ENCODE results near the gene THSD7B. TPM values are rescaled to one million over a fixed set of nuclear protein-coding genes. Genes with fewer than 3 reads are reported as not detected.

THSD7B gene
- total RNA-seq, 1 donor: under 0.01 TPM

DNA sequence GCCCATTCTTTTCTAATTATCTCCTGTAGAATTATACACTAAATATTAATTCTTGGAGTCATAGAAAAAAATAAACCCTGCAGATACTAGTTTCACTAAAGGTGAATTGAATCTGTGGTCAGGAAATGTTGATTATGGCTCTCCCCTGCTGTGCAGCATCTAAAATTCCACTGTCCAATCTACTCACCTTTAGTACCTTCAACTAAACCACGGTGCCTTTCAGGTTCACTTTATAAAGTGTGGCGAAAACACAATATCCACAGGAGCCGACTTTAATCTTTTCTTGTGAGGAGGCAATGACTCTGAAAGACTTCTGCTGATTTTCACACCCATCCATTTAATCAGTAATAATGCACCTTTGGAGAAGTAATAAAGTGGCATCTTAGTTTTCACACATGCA is 402.3 kb downstream of the THSD7B start:
- TF ChIP-seq CTCF (IDR thresholded peaks at IDR 0.05; ENCODE audit: extremely low read depth, low read depth, low read length): no peak
- H3K79me2 ChIP-seq (ENCODE audit: insufficient read depth, low read length): no peaks in the 10 kb centered on the region
- no peak overlapping the region for H3K27ac ChIP-seq (ENCODE audit: low read depth, low read length)
- H2AFZ ChIP-seq (ENCODE audit: low read length): no peak overlapping the region
- DNase-seq (ENCODE audit: insufficient read length, low spot score, missing footprints): no peak
- H3K36me3 ChIP-seq (ENCODE audit: insufficient read depth, low read length): no peaks in the 10 kb centered on the region
- no peaks in the 10 kb centered on the region for H4K20me1 ChIP-seq (ENCODE audit: insufficient read depth, low read length)
- peaks cover 8% of the 10 kb centered on the region for H3K4me1 ChIP-seq (ENCODE audit: insufficient read depth, low read length)
- no peak overlapping the region for H3K4me3 ChIP-seq (ENCODE audit: insufficient read depth, low read length)
- no peaks in the 10 kb centered on the region for H3K9me3 ChIP-seq (ENCODE audit: low read depth, low read length)
- H3K4me2 ChIP-seq (ENCODE audit: insufficient read depth, low read length): no peak overlapping the region
- no peaks in the 10 kb centered on the region for H3K27me3 ChIP-seq (ENCODE audit: insufficient read depth, low read length)

DNA sequence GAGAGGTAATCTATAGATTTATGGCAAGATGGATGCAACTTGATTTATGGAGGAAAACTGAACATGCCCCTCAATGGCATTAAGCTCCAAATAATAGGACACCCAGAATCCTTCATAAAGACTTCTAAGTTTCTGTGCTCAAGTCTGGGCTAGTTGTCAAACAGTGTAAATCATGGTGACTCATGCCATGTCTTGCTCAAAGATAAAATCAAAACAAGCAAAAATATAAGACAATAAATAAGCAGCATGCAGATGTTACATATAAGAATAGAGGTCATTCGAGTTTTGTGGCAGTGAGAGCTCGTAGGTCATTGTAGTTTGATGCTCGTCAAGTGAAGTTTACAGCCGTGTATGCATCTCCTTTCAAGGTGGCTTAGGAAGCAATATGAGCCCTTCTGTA is 403.2 kb downstream of the THSD7B start:
- Histone ChIP-seq H3K27me3 (ENCODE audit: insufficient read depth, low read length) (no peaks in the 10 kb centered on the region), H3K9me3 (ENCODE audit: low read depth, low read length) (no peaks in the 10 kb centered on the region), H2AFZ (ENCODE audit: low read length) (no peak overlapping the region), H3K36me3 (ENCODE audit: insufficient read depth, low read length) (no peaks in the 10 kb centered on the region), H4K20me1 (ENCODE audit: insufficient read depth, low read length) (no peaks in the 10 kb centered on the region), H3K4me3 (ENCODE audit: insufficient read depth, low read length) (no peak overlapping the region), H3K79me2 (ENCODE audit: insufficient read depth, low read length) (no peaks in the 10 kb centered on the region), H3K4me1 (ENCODE audit: insufficient read depth, low read length) (peaks cover 16% of the 10 kb centered on the region), H3K27ac (ENCODE audit: low read depth, low read length) (no peak overlapping the region), H3K4me2 (ENCODE audit: insufficient read depth, low read length) (no peak overlapping the region)
- no peak for DNase-seq (ENCODE audit: insufficient read length, low spot score, missing footprints)
- no peak for TF ChIP-seq CTCF (IDR thresholded peaks at IDR 0.05; ENCODE audit: extremely low read depth, low read depth, low read length)

DNA sequence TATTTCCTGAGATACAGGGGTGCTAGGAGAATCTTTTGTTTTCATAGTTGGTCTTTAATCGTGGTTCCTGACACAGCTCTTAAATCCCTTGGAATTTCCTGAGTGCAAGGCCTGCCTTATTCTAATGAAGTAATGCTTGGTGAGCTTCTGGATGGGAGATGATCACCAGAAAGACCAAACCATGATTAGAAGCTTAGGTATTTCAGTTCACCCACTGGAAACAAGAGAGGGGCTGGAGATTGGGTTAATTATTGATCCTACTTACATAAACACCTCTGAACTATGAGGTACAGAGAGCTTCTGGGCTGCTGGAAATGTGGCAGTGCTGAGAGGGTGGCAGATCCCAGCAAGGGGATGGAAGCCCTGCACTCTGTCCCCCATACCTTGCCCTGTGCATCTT is 406.8 kb downstream of the THSD7B start:
- H3K27ac ChIP-seq (ENCODE audit: low read depth, low read length): no peak overlapping the region
- no peaks in the 10 kb centered on the region for H3K79me2 ChIP-seq (ENCODE audit: insufficient read depth, low read length)
- H3K27me3 ChIP-seq (ENCODE audit: insufficient read depth, low read length): no peaks in the 10 kb centered on the region
- no peak for DNase-seq (ENCODE audit: insufficient read length, low spot score, missing footprints)
- H3K4me2 ChIP-seq (ENCODE audit: insufficient read depth, low read length): no peak overlapping the region
- no peak overlapping the region for H2AFZ ChIP-seq (ENCODE audit: low read length)
- H3K9me3 ChIP-seq (ENCODE audit: low read depth, low read length): no peaks in the 10 kb centered on the region
- no peaks in the 10 kb centered on the region for H3K36me3 ChIP-seq (ENCODE audit: insufficient read depth, low read length)
- H4K20me1 ChIP-seq (ENCODE audit: insufficient read depth, low read length): no peaks in the 10 kb centered on the region
- no peak overlapping the region for H3K4me3 ChIP-seq (ENCODE audit: insufficient read depth, low read length)
- TF ChIP-seq CTCF (IDR thresholded peaks at IDR 0.05; ENCODE audit: extremely low read depth, low read depth, low read length): no peak
- H3K4me1 ChIP-seq (ENCODE audit: insufficient read depth, low read length): peaks cover 16% of the 10 kb centered on the region

DNA sequence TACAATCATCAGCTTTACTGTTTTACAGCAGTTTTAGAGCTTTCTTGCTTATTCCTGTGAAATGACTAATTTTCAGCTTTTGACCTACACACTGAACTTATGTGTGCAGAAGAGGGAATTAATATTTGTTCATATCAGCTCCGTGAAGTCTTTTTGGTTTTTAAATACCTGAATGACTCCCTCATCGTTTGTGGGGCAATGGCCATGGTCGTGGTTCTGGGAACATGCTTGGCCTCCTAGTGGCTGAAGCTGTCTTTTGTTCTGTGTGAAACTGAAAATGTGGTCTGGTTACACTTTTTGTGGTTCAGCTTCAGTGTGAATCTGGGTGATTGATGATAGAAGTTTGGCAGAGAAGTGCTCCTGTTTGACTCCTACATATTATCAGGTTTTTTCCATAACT is 408.1 kb downstream of the THSD7B start:
- Histone ChIP-seq H3K9me3 (ENCODE audit: low read depth, low read length) (no peaks in the 10 kb centered on the region), H3K4me3 (ENCODE audit: insufficient read depth, low read length) (no peak overlapping the region), H4K20me1 (ENCODE audit: insufficient read depth, low read length) (no peaks in the 10 kb centered on the region), H3K4me2 (ENCODE audit: insufficient read depth, low read length) (no peak overlapping the region), H3K27me3 (ENCODE audit: insufficient read depth, low read length) (no peaks in the 10 kb centered on the region), H3K27ac (ENCODE audit: low read depth, low read length) (no peak overlapping the region), H2AFZ (ENCODE audit: low read length) (no peak overlapping the region), H3K4me1 (ENCODE audit: insufficient read depth, low read length) (peaks cover 18% of the 10 kb centered on the region), H3K79me2 (ENCODE audit: insufficient read depth, low read length) (no peaks in the 10 kb centered on the region), H3K36me3 (ENCODE audit: insufficient read depth, low read length) (no peaks in the 10 kb centered on the region)
- peak; percentile 73 for TF ChIP-seq CTCF (IDR thresholded peaks at IDR 0.05; ENCODE audit: extremely low read depth, low read depth, low read length)
- DNase-seq (ENCODE audit: insufficient read length, low spot score, missing footprints): no peak

Measured in osteoblast (primary cell).